SK-N-SH treated with all-trans-retinoic acid at 6 μM for 48 hours (cell line): ENCODE results near the gene ADCY5.

Source experiments
- ZFP3 ChIP-seq: fragments of 250-450 bp; sonication (Bioruptor Pico); IDR thresholded peaks from 2 replicates; pipeline ENCODE4 v1.5.0; 2020; ENCODE audit warnings: mild to moderate bottlenecking, moderate library complexity
- ZFP30 ChIP-seq: fragments of 450-650 bp; formaldehyde crosslinking; IDR thresholded peaks from 2 replicates; pipeline ENCODE4 v1.5.0; 2022; ENCODE audit warnings: mild to moderate bottlenecking, moderate library complexity
- TF ChIP-seq, protein P1 (sequence below): fragments of 250-450 bp; sonication (Bioruptor Pico); IDR thresholded peaks from 2 replicates; pipeline ENCODE4 v1.8.0; 2020; ENCODE audit warnings: mild to moderate bottlenecking, moderate library complexity, borderline replicate concordance

DNA sequence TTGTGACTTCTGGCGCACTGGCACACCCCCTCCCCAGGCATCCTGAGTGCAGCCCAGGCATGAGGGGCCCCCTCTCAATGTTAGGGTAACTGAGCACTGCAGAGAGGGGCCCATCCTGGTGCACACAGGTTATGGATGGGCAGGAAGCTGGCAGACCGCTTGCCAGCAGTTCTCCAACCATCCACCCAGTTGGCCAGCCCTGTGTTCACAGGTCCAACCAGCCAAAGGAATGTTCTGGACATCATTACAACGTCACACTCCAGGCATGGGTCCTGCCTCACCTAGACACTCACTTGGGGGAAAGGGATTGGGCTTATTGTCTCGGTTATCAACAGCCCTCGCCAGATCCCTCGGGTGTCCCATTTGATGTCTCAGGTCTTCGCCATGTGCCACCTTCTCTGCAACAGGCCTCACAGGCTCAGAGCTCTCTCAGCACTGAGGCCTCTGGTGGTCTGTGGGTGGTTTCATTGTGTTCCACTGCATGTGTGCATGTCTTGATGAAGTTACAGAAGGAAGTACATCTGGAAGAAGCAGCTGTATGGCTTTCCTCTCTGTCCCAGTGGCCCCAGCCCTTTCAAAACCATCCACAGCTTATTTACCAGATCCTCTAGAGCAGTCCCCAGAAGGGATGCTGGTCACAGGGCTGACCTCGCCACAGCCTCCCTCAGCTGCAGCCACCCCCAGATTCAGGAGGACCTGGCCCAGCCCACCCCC is 23.7 kb downstream of the ADCY5 start:
- TF ChIP-seq, protein P1, sequence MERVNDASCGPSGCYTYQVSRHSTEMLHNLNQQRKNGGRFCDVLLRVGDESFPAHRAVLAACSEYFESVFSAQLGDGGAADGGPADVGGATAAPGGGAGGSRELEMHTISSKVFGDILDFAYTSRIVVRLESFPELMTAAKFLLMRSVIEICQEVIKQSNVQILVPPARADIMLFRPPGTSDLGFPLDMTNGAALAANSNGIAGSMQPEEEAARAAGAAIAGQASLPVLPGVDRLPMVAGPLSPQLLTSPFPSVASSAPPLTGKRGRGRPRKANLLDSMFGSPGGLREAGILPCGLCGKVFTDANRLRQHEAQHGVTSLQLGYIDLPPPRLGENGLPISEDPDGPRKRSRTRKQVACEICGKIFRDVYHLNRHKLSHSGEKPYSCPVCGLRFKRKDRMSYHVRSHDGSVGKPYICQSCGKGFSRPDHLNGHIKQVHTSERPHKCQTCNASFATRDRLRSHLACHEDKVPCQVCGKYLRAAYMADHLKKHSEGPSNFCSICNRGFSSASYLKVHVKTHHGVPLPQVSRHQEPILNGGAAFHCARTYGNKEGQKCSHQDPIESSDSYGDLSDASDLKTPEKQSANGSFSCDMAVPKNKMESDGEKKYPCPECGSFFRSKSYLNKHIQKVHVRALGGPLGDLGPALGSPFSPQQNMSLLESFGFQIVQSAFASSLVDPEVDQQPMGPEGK (CRISPR knock-in tag): no peak
- TF ChIP-seq ZFP30 (CRISPR knock-in tag) (no peak), ZFP3 (no peak)
